A673 (cell line): ENCODE measurements around the gene SURF1. TPM values are rescaled to one million over a fixed set of nuclear protein-coding genes. Genes with fewer than 3 reads are reported as not detected.

Experiments used
- BruUV-seq: library from RNA; stranded (reverse); fragments of 400-500 nt; replicated peaks from 2 replicates; lab custom pipeline; 2021; lab: Mats Ljungman, UMichigan
- CTCF ChIA-PET: fragments of 300-600 bp; sonication (Branson Sonifier 250); formaldehyde crosslinking; loops from one replicate; lab custom pipeline; 2022; ENCODE audit warnings: antibody characterized with exemption; lab: Charles Lee
- POLR2A ChIA-PET: fragments of 300-600 bp; sonication (Branson Sonifier 250); formaldehyde crosslinking; loops from one replicate; lab custom pipeline; 2022; ENCODE audit warnings: antibody characterized with exemption; ENCODE audit not compliant: low non-redundant PET; lab: Charles Lee
- DNase-seq: peaks from one replicate; pipeline ENCODE4 v3.0.0-alpha.2; 2015; ENCODE audit warnings: low spot score
- H3K27ac ChIP-seq: fragments of 200-600 bp; sonication (generic); 2 replicates; pipeline ENCODE4 v1.5.1; 2016; ENCODE audit warnings: mixed run types, low read depth, mild to moderate bottlenecking, mixed read lengths, antibody characterized with exemption, low read length; ENCODE audit not compliant: poor library complexity, severe bottlenecking
- H3K27me3 ChIP-seq: fragments of 200-600 bp; sonication (generic); replicated peaks from 2 replicates; pipeline ENCODE4 v1.6.1; 2017; ENCODE audit warnings: mixed run types, low read depth, mild to moderate bottlenecking, mixed read lengths, antibody characterized with exemption, low read length; ENCODE audit not compliant: insufficient read depth, poor library complexity
- H3K36me3 ChIP-seq: fragments of 200-600 bp; sonication (generic); 2 replicates; pipeline ENCODE4 v1.6.1; 2016; ENCODE audit warnings: mixed run types, mild to moderate bottlenecking, mixed read lengths, antibody characterized with exemption, low read length; ENCODE audit not compliant: insufficient read depth, poor library complexity, severe bottlenecking
- H3K4me1 ChIP-seq: fragments of 200-600 bp; sonication (generic); 2 replicates; pipeline ENCODE4 v1.6.1; 2017; ENCODE audit warnings: mixed run types, mild to moderate bottlenecking, mixed read lengths, antibody characterized with exemption, low read length; ENCODE audit not compliant: insufficient read depth, poor library complexity, severe bottlenecking
- H3K4me3 ChIP-seq: fragments of 200-600 bp; sonication (generic); 2 replicates; pipeline ENCODE4 v1.5.1; 2016; ENCODE audit warnings: low read depth, mixed run types, mild to moderate bottlenecking, mixed read lengths, low read length; ENCODE audit not compliant: poor library complexity, severe bottlenecking
- H3K9me3 ChIP-seq: fragments of 200-600 bp; sonication (generic); 2 replicates; pipeline ENCODE4 v1.6.1; 2016; ENCODE audit warnings: mixed run types, low read depth, mild to moderate bottlenecking, mixed read lengths, antibody characterized with exemption, low read length; ENCODE audit not compliant: poor library complexity, severe bottlenecking
- EZH2 ChIP-seq: fragments of 200-600 bp; sonication (generic); IDR thresholded peaks from 2 replicates; pipeline ENCODE4 v1.6.1; 2017; ENCODE audit warnings: borderline replicate concordance, low read depth, mild to moderate bottlenecking, mixed read lengths, antibody characterized with exemption, low read length; ENCODE audit not compliant: poor library complexity, severe bottlenecking
- intact Hi-C: fragments of 100-400 bp; cut with micrococcal nuclease; formaldehyde crosslinking; loops from one replicate; pipeline ENCODE4 v1.10.0; 2022; ENCODE audit not compliant: unreplicated experiment
- total RNA-seq: library from RNA; stranded (reverse); gene quantifications from 2 replicates; pipeline ENCODE4 v1.2.3, GENCODE V29; 2021
- TF ChIP-seq, protein P1 (sequence below): fragments of 300-800, 200-600 bp; sonication (generic); conservative IDR thresholded peaks from 2 replicates; pipeline ENCODE4 v1.5.1; 2017; ENCODE audit warnings: low read depth, mild to moderate bottlenecking, antibody characterized with exemption, low read length, moderate library complexity, mixed read lengths

SURF1 gene
- total RNA-seq, 1 experiment from 2014 or later, result 41.6 TPM

DNA sequence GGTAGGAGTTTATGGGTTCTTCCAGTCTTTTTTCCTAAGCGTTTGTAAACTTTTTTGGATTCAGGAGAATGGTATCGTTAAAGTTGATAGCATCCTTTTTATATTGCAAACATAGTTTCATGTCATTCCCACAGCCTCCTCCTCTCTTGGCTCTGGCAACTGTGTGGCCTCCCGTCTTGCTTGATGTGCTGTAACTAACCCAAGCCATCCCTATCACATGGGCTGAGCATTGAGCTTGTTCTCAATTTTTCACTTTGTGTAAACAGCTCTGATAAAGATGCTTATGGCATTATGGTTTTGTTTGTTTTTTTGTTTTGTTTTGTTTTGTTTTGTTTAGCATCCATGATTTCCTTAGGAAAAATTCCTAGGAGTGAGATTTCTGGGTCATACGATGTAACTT is 24.4 kb upstream of the SURF1 start:
- no peak for TF ChIP-seq EZH2
- TF ChIP-seq, protein P1, sequence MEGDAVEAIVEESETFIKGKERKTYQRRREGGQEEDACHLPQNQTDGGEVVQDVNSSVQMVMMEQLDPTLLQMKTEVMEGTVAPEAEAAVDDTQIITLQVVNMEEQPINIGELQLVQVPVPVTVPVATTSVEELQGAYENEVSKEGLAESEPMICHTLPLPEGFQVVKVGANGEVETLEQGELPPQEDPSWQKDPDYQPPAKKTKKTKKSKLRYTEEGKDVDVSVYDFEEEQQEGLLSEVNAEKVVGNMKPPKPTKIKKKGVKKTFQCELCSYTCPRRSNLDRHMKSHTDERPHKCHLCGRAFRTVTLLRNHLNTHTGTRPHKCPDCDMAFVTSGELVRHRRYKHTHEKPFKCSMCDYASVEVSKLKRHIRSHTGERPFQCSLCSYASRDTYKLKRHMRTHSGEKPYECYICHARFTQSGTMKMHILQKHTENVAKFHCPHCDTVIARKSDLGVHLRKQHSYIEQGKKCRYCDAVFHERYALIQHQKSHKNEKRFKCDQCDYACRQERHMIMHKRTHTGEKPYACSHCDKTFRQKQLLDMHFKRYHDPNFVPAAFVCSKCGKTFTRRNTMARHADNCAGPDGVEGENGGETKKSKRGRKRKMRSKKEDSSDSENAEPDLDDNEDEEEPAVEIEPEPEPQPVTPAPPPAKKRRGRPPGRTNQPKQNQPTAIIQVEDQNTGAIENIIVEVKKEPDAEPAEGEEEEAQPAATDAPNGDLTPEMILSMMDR, result no peak
- intact Hi-C loops, result no loop called here
- Histone ChIP-seq H3K4me1 (peaks cover 21% of the 10 kb centered on the region), H3K27me3 (no peaks in the 10 kb centered on the region), H3K27ac (no peak overlapping the region), H3K36me3 (no peaks in the 10 kb centered on the region), H3K4me3 (no peak overlapping the region), H3K9me3 (no peaks in the 10 kb centered on the region)
- DNase-seq, result no peak
- CTCF ChIA-PET, result interaction anchor here (0.7 kb wide), 1 partner anchor 53 kb away, joined by 5 read pairs; no protein-coding TSS in a partner anchor
- no TSS peak for BruUV-seq
- POLR2A ChIA-PET, result no interaction called here

DNA sequence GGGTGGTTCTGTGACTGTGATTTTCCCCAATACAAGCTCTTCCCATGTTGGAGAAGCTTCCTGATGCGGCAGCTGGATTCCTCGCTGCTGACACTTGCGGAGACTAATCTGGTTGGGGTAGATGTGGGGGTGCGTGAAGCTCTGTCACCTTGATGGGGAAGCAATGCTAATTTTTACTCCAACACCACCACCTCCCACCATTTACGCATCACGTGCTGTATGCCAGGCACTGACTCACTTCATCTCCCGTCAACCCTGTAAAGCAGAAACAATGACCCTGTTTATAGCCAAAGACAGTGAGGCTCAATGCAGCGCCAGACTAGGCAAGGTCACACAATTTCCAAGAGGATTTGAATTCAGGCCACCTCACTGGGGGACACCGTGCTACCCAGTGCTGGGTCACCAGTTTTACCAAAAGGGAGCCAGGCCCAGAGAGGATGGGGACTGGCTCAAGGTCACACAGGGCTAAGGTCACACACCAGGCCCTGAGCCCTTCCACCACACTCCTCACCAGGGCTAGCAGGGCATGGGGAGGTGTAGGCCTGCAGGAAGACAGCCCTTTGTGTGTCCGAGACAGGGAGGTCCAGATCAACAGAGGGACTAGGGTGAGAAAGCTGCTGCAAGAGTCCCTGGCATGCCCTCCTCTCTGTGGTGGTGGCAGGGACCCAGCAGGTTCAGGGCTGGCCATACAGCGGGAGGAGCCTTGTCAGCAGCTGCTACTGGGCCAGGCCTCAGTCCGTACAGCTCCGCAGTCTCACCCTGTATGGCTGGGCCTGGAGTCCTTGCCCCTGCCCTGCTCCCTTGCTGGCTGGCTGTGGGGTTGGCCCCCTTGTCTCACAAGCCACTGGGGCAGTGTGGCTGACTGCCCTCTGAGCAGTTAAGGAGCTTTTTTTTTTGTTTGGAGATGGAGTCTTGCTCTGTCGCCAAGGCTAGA is 23.1 kb upstream of the SURF1 start:
- Histone ChIP-seq H3K4me1 (peaks cover 21% of the 10 kb centered on the region), H3K36me3 (no peaks in the 10 kb centered on the region), H3K4me3 (no peak overlapping the region), H3K27me3 (no peaks in the 10 kb centered on the region), H3K27ac (no peak overlapping the region), H3K9me3 (no peaks in the 10 kb centered on the region)
- ChIA-PET CTCF (interaction anchor here (0.6 kb wide), 1 partner anchor 20 kb away, joined by 6 read pairs; no protein-coding TSS in a partner anchor), POLR2A (no interaction called here)
- no peak for TF ChIP-seq EZH2
- TF ChIP-seq, protein P1, result no peak
- intact Hi-C loops, result no loop called here
- no TSS peak for BruUV-seq
- no peak for DNase-seq

DNA sequence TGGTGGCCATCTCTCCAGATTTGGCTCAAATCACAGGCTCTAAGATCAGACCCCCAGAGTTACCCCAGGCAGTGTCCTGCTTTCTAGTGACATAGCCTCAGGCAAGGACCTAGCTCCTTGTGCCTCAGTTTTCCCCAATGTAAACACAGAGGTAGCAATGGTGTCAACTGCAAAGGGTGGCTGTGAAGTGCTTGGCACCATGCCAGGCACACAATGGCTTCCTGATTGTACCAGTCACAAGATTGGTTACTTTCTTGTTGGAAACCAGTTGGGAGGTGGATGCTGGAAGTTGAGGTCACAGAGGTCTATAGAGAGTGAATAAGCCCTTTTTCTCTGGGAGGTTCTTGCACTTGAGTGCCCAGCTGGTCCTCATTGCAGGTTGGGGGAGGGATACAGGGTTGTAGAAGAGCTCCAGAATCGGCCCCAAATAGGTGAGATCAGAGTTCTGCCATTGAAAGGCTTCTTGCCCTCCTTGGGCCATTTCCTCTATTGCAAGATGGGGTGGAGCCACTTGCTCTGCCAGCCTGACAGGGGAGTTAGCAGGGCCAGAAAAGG is 22.2 kb upstream of the SURF1 start:
- no TSS peak for BruUV-seq
- ChIA-PET POLR2A (interaction anchor here (0.5 kb wide), 1 partner anchor 319 kb away, joined by 6 read pairs; no protein-coding TSS in a partner anchor), CTCF (no interaction called here)
- intact Hi-C loops, result no loop called here
- no peaks in the 10 kb centered on the region for H3K27me3 ChIP-seq
- peaks cover 7% of the 10 kb centered on the region for H3K36me3 ChIP-seq
- no peaks in the 10 kb centered on the region for H3K9me3 ChIP-seq
- no peak overlapping the region for H3K27ac ChIP-seq
- TF ChIP-seq, protein P1, result no peak
- TF ChIP-seq EZH2, result no peak
- H3K4me3 ChIP-seq, result no peak overlapping the region
- peaks cover 21% of the 10 kb centered on the region for H3K4me1 ChIP-seq
- no peak for DNase-seq
